Liver (tissue), 9 donors: ENCODE measurements around the gene TGFBR3. TPM values are rescaled to one million over a fixed set of nuclear protein-coding genes. Genes with fewer than 3 reads are reported as not detected.

ENCODE experiments used
- DNase-seq: peaks from one replicate; pipeline ENCODE4 v3.0.0-alpha.2; 2017; ENCODE audit warnings: low spot score
- H3K27ac ChIP-seq, 2 donors: one replicate each; pipeline ENCODE4 v1.7.0; 2013; ENCODE audit warnings: inconsistent platforms in 2 of 2, low read length in 2 of 2, control low read depth in 1 of 2, low read depth in 1 of 2, mild to moderate bottlenecking in 1 of 2
- H3K27me3 ChIP-seq, 4 donors: one replicate each; pipeline versions ENCODE4 v1.6.1 to v1.7.0; 2013; ENCODE audit warnings: low read length in 3 of 4, inconsistent platforms in 1 of 4, mild to moderate bottlenecking in 1 of 4, moderate library complexity in 1 of 4; ENCODE audit not compliant: control insufficient read depth in 4 of 4, insufficient read depth in 4 of 4
- H3K36me3 ChIP-seq, 4 donors: one replicate each; pipeline versions ENCODE4 v1.6.1 to v1.7.0; 2013; ENCODE audit warnings: low read length in 3 of 4, mild to moderate bottlenecking in 3 of 4, low read depth in 1 of 4, moderate library complexity in 1 of 4; ENCODE audit not compliant: control insufficient read depth in 4 of 4, insufficient read depth in 3 of 4
- H3K4me1 ChIP-seq, 4 donors: one replicate each; pipeline versions ENCODE4 v1.6.1 to v1.7.0; 2013; ENCODE audit warnings: low read length in 3 of 4, mild to moderate bottlenecking in 3 of 4, moderate library complexity in 1 of 4; ENCODE audit not compliant: control insufficient read depth in 4 of 4, insufficient read depth in 4 of 4
- H3K4me3 ChIP-seq, 3 donors: one replicate each; pipeline versions ENCODE4 v1.6.1 to v1.7.0; 2013; ENCODE audit warnings: low read length in 3 of 3, control low read depth in 1 of 3, low read depth in 1 of 3, mild to moderate bottlenecking in 1 of 3
- H3K9ac ChIP-seq, 2 donors: one replicate each; pipeline ENCODE4 v1.7.0; 2013; ENCODE audit warnings: low read length in 2 of 2, mild to moderate bottlenecking in 2 of 2, moderate library complexity in 2 of 2, control low read depth in 1 of 2, low read depth in 1 of 2
- H3K9me3 ChIP-seq, 4 donors: one replicate each; pipeline versions ENCODE4 v1.6.1 to v1.7.0; 2013; ENCODE audit warnings: low read length in 3 of 4; ENCODE audit not compliant: control insufficient read depth in 4 of 4
- EGR1 ChIP-seq, 2 donors: IDR thresholded peaks; 2 replicates each; pipeline ENCODE4 v1.6.1; 2016 to 2018; ENCODE audit warnings: antibody characterized with exemption in 2 of 2, low read depth in 2 of 2
- FOXA1 ChIP-seq: IDR thresholded peaks from 2 replicates; pipeline ENCODE4 v1.6.1; 2016; ENCODE audit warnings: antibody characterized with exemption
- FOXA2 ChIP-seq: IDR thresholded peaks from 2 replicates; pipeline ENCODE4 v1.6.1; 2016; ENCODE audit warnings: antibody characterized with exemption
- GABPA ChIP-seq, 2 donors: IDR thresholded peaks in 1 of 2; conservative IDR thresholded peaks in 1 of 2; 2 replicates each; pipeline ENCODE4 v1.6.1; 2016; ENCODE audit warnings: antibody characterized with exemption in 2 of 2, mild to moderate bottlenecking in 1 of 2, moderate library complexity in 1 of 2
- HNF4A ChIP-seq, 2 donors: conservative IDR thresholded peaks; 2 replicates each; pipeline ENCODE4 v1.6.1; 2016; ENCODE audit warnings: antibody characterized with exemption in 2 of 2, mild to moderate bottlenecking in 2 of 2
- HNF4G ChIP-seq: IDR thresholded peaks from 2 replicates; pipeline ENCODE4 v1.6.1; 2016; ENCODE audit warnings: antibody characterized with exemption
- JUND ChIP-seq, 2 donors: IDR thresholded peaks; 2 replicates each; pipeline ENCODE4 v1.6.1; 2016; ENCODE audit warnings: antibody characterized with exemption in 2 of 2
- MAX ChIP-seq: IDR thresholded peaks from 2 replicates; pipeline ENCODE4 v1.6.1; 2016; ENCODE audit warnings: antibody characterized with exemption
- NR2F2 ChIP-seq: IDR thresholded peaks from 2 replicates; pipeline ENCODE4 v1.6.1; 2016; ENCODE audit warnings: antibody characterized with exemption
- RAD21 ChIP-seq, 2 donors: IDR thresholded peaks; 2 replicates each; pipeline ENCODE4 v1.6.1; 2016; ENCODE audit warnings: antibody characterized with exemption in 2 of 2, mild to moderate bottlenecking in 2 of 2
- REST ChIP-seq: IDR thresholded peaks from 2 replicates; pipeline ENCODE4 v1.6.1; 2016; ENCODE audit warnings: antibody characterized with exemption, mild to moderate bottlenecking
- RXRA ChIP-seq, 2 donors: IDR thresholded peaks; 2 replicates each; pipeline ENCODE4 v1.6.1; 2017 to 2018; ENCODE audit warnings: antibody characterized with exemption in 2 of 2, mild to moderate bottlenecking in 1 of 2
- SP1 ChIP-seq: IDR thresholded peaks from 2 replicates; pipeline ENCODE4 v1.6.1; 2018; ENCODE audit warnings: antibody characterized with exemption, mild to moderate bottlenecking
- TAF1 ChIP-seq: conservative IDR thresholded peaks from 2 replicates; pipeline ENCODE4 v1.6.1; 2016; ENCODE audit warnings: antibody characterized with exemption, mild to moderate bottlenecking
- YY1 ChIP-seq: IDR thresholded peaks from 2 replicates; pipeline ENCODE4 v1.6.1; 2016; ENCODE audit warnings: antibody characterized with exemption, mild to moderate bottlenecking
- WGBS: extraction: QIAGEN DNeasy Blood & Tissue Kit; methylation state at CpG from one replicate; pipeline ENCODE4 v1.1.7; 2013; 5-methylcytosine and 5-hydroxymethylcytosine counted together
- polyA plus RNA-seq, 2 donors: library from polyadenylated mRNA; stranded (reverse) in 1 of 2; unstranded in 1 of 2; fragments of 200-250 nt in 1 of 2; fragments of >200 nt in 1 of 2; fragmentation: Nextera tagmentation in 1 of 2; extraction: Ambion mirVana in 1 of 2; gene quantifications; one replicate each; pipeline versions ENCODE4 v1.2.1 to v1.2.3, GENCODE V29; 2013 to 2015
- total RNA-seq, 2 donors: library from RNA; depleted of rRNA; stranded (reverse); fragments of >200 nt; gene quantifications; one replicate each; pipeline ENCODE4 v1.2.3, GENCODE V29; 2014
- TF ChIP-seq, protein P1 (sequence below): IDR thresholded peaks from 2 replicates; pipeline ENCODE4 v1.6.1; 2016; ENCODE audit warnings: antibody characterized with exemption
- TF ChIP-seq, protein P2 (sequence below): fragments of 150-350 bp; IDR thresholded peaks from 2 replicates; pipeline ENCODE4 v1.5.1; 2017; ENCODE audit warnings: improper control_type of control experiment, low read depth, low read length; ENCODE audit not compliant: missing input control
- TF ChIP-seq, protein P3 (sequence below): IDR thresholded peaks from 2 replicates; pipeline ENCODE4 v1.6.1; 2016; ENCODE audit warnings: antibody characterized with exemption
- donor health status: healthy.
- donor health status: healthy.
- donor health status: healthy.
- donor health status: healthy.
- donor health status: healthy.

The TGFBR3 gene
- total and polyA plus RNA-seq, 4 donors = 6.1 to 19.3 (median 9.9) TPM

GRCh38 chr1:91809317-91809716 lies 76.6 kb downstream of the TGFBR3 start:
- no peak for DNase-seq
- Histone ChIP-seq H3K4me1 (peaks cover 0 to 2% (median 0%) of the 10 kb centered on the region in 4 donors), H3K27me3 (no peaks in the 10 kb centered on the region), H3K9me3 (no peaks in the 10 kb centered on the region), H3K9ac (no peak overlapping the region), H3K4me3 (no peak overlapping the region), H3K36me3 (peaks cover 0 to 2% (median 0%) of the 10 kb centered on the region in 4 donors), H3K27ac (no peak overlapping the region)
- TF ChIP-seq YY1 = no peak
- TF ChIP-seq EGR1 (IDR thresholded peaks at IDR 0.05; ENCODE audit: low read depth in 2 of 2) = no peak
- TF ChIP-seq FOXA2 = no peak
- no peak for TF ChIP-seq FOXA1
- TF ChIP-seq HNF4G = no peak
- TF ChIP-seq SP1 = no peak
- TF ChIP-seq NR2F2 = no peak
- no peak for TF ChIP-seq TAF1
- no peak for TF ChIP-seq REST
- no peak for TF ChIP-seq MAX
- TF ChIP-seq, protein P1, sequence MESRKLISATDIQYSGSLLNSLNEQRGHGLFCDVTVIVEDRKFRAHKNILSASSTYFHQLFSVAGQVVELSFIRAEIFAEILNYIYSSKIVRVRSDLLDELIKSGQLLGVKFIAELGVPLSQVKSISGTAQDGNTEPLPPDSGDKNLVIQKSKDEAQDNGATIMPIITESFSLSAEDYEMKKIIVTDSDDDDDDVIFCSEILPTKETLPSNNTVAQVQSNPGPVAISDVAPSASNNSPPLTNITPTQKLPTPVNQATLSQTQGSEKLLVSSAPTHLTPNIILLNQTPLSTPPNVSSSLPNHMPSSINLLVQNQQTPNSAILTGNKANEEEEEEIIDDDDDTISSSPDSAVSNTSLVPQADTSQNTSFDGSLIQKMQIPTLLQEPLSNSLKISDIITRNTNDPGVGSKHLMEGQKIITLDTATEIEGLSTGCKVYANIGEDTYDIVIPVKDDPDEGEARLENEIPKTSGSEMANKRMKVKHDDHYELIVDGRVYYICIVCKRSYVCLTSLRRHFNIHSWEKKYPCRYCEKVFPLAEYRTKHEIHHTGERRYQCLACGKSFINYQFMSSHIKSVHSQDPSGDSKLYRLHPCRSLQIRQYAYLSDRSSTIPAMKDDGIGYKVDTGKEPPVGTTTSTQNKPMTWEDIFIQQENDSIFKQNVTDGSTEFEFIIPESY = no peak
- TF ChIP-seq JUND (IDR thresholded peaks at IDR 0.05) = no peak
- TF ChIP-seq RAD21 (IDR thresholded peaks at IDR 0.05) = no peak
- TF ChIP-seq, protein P2, sequence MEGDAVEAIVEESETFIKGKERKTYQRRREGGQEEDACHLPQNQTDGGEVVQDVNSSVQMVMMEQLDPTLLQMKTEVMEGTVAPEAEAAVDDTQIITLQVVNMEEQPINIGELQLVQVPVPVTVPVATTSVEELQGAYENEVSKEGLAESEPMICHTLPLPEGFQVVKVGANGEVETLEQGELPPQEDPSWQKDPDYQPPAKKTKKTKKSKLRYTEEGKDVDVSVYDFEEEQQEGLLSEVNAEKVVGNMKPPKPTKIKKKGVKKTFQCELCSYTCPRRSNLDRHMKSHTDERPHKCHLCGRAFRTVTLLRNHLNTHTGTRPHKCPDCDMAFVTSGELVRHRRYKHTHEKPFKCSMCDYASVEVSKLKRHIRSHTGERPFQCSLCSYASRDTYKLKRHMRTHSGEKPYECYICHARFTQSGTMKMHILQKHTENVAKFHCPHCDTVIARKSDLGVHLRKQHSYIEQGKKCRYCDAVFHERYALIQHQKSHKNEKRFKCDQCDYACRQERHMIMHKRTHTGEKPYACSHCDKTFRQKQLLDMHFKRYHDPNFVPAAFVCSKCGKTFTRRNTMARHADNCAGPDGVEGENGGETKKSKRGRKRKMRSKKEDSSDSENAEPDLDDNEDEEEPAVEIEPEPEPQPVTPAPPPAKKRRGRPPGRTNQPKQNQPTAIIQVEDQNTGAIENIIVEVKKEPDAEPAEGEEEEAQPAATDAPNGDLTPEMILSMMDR = no peak
- no peak for TF ChIP-seq GABPA (IDR thresholded peaks at IDR 0.05 in 1 of 2, conservative IDR thresholded peaks at IDR 0.05 in 1 of 2)
- TF ChIP-seq, protein P3, sequence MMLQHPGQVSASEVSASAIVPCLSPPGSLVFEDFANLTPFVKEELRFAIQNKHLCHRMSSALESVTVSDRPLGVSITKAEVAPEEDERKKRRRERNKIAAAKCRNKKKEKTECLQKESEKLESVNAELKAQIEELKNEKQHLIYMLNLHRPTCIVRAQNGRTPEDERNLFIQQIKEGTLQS = no peak
- TF ChIP-seq RXRA (IDR thresholded peaks at IDR 0.05) = no peak
- TF ChIP-seq HNF4A (conservative IDR thresholded peaks at IDR 0.05) = no peak
- 82% methylated on average over 3 of the region's 3 CpGs for WGBS
